ENCODE data around the gene DYNC2I2.

DYNC2I2 gene

DNA sequence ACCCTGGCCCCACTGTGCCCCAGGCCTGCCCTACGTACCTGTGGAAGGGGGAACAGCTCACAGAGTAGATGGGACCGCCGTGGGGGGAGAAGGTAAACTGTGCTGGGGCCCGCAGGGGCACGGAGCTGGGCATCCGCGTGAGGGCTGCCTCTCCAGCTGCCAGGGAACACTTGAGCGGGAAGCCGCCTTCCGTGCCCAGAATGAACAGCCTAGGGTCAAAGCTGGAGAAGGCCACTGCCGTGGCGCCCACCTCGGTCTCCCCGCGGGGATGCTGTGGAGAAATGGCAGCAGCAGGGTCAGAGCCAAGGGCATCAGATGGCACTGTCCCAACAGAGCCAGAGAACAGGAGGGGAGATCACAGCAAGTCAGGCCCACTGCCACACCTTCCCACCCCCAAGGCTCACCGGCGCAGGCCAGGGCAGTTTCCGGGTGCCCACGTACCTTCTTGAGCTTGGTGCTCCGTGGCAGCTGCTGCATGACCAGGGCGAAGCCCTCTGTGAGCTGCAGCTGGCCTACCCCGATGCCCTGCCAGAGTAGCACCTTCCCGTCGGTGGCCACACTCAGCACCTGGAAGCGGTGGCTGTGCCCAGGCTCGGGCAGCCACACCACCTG lies 21.9 kb downstream of the DYNC2I2 start:
- no peak for TF ChIP-seq CREB1 (IDR thresholded peaks at IDR 0.05; ENCODE audit: low read depth)
- no peak for TF ChIP-seq YY1 (IDR thresholded peaks at IDR 0.05; ENCODE audit: low read depth)
- TF ChIP-seq, protein P1, sequence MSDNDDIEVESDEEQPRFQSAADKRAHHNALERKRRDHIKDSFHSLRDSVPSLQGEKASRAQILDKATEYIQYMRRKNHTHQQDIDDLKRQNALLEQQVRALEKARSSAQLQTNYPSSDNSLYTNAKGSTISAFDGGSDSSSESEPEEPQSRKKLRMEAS (IDR thresholded peaks at IDR 0.05): no peak
- TF ChIP-seq, protein P2, sequence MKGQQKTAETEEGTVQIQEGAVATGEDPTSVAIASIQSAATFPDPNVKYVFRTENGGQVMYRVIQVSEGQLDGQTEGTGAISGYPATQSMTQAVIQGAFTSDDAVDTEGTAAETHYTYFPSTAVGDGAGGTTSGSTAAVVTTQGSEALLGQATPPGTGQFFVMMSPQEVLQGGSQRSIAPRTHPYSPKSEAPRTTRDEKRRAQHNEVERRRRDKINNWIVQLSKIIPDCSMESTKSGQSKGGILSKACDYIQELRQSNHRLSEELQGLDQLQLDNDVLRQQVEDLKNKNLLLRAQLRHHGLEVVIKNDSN (IDR thresholded peaks at IDR 0.05): no peak
- TF ChIP-seq RAD21 (IDR thresholded peaks at IDR 0.05; ENCODE audit: low read depth): no peak
- no peak for TF ChIP-seq TAF1 (IDR thresholded peaks at IDR 0.05; ENCODE audit: low read depth)
- TF ChIP-seq EGR1 (IDR thresholded peaks at IDR 0.05): no peak
- TF ChIP-seq TCF12 (IDR thresholded peaks at IDR 0.05; ENCODE audit: low read depth): no peak
- no peak for TF ChIP-seq ZBTB7A (IDR thresholded peaks at IDR 0.05; ENCODE audit: low read depth)
- TF ChIP-seq FOXM1 (IDR thresholded peaks at IDR 0.05; ENCODE audit: borderline replicate concordance, low read depth): no peak
- TF ChIP-seq TEAD4 (IDR thresholded peaks at IDR 0.05): no peak
- no peak for TF ChIP-seq NFIC (IDR thresholded peaks at IDR 0.05)
- TF ChIP-seq CEBPB (IDR thresholded peaks at IDR 0.05): no peak
- TF ChIP-seq, protein P3, sequence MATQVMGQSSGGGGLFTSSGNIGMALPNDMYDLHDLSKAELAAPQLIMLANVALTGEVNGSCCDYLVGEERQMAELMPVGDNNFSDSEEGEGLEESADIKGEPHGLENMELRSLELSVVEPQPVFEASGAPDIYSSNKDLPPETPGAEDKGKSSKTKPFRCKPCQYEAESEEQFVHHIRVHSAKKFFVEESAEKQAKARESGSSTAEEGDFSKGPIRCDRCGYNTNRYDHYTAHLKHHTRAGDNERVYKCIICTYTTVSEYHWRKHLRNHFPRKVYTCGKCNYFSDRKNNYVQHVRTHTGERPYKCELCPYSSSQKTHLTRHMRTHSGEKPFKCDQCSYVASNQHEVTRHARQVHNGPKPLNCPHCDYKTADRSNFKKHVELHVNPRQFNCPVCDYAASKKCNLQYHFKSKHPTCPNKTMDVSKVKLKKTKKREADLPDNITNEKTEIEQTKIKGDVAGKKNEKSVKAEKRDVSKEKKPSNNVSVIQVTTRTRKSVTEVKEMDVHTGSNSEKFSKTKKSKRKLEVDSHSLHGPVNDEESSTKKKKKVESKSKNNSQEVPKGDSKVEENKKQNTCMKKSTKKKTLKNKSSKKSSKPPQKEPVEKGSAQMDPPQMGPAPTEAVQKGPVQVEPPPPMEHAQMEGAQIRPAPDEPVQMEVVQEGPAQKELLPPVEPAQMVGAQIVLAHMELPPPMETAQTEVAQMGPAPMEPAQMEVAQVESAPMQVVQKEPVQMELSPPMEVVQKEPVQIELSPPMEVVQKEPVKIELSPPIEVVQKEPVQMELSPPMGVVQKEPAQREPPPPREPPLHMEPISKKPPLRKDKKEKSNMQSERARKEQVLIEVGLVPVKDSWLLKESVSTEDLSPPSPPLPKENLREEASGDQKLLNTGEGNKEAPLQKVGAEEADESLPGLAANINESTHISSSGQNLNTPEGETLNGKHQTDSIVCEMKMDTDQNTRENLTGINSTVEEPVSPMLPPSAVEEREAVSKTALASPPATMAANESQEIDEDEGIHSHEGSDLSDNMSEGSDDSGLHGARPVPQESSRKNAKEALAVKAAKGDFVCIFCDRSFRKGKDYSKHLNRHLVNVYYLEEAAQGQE (IDR thresholded peaks at IDR 0.05; ENCODE audit: low read depth): no peak
- no peak for TF ChIP-seq EP300 (IDR thresholded peaks at IDR 0.05; ENCODE audit: borderline replicate concordance)

DNA sequence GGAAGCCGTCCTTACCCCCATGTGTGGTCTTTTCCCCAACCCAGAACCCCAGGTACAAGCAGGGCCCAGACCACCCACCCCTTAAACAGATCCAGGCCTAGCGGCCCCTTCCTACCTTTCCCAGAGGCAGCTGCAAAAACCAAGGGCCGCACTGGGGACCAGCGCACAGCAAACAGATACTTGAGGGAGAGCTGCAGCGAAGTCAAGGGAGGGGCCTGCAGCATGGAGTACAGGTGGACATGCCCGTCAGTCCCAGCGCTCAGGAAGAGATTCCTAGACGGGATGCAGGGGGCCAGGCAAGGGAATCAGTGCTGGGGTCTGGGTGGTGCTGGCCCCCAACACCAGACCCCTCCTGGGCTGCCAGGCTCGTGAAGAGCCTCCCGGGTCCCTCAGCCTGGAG lies 22.5 kb downstream of the DYNC2I2 start:
- TF ChIP-seq NFIC (IDR thresholded peaks at IDR 0.05): no peak
- TF ChIP-seq EP300 (IDR thresholded peaks at IDR 0.05; ENCODE audit: borderline replicate concordance): no peak
- no peak for TF ChIP-seq CREB1 (IDR thresholded peaks at IDR 0.05; ENCODE audit: low read depth)
- TF ChIP-seq, protein P1 (IDR thresholded peaks at IDR 0.05): no peak
- no peak for TF ChIP-seq CEBPB (IDR thresholded peaks at IDR 0.05)
- TF ChIP-seq TAF1 (IDR thresholded peaks at IDR 0.05; ENCODE audit: low read depth): no peak
- no peak for TF ChIP-seq FOXM1 (IDR thresholded peaks at IDR 0.05; ENCODE audit: borderline replicate concordance, low read depth)
- no peak for TF ChIP-seq TEAD4 (IDR thresholded peaks at IDR 0.05)
- TF ChIP-seq ZBTB7A (IDR thresholded peaks at IDR 0.05; ENCODE audit: low read depth): no peak
- TF ChIP-seq, protein P2 (IDR thresholded peaks at IDR 0.05): no peak
- TF ChIP-seq, protein P3 (IDR thresholded peaks at IDR 0.05; ENCODE audit: low read depth): no peak
- TF ChIP-seq TCF12 (IDR thresholded peaks at IDR 0.05; ENCODE audit: low read depth): no peak

DNA sequence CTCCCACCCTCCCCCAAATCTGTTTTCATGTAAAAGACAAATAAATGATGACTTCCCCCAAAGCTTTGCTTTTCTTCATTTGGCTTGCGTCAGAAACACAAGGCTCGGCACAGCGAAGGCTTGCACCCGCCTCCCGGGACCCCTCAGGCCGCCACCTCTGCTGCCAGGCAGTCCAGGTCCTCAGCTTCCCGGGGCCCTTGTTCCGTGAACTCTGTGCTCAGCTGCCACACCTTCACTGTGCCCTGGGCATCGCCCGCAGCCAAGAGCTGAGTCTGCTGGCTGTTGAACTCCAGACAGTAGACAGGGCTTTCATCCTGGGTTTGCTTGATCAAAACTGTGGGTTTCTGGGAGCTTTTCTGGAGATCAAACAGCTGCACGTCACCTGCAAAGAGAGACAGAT lies 23.0 kb downstream of the DYNC2I2 start:
- TF ChIP-seq YY1 (IDR thresholded peaks at IDR 0.05; ENCODE audit: low read depth) (no peak), TAF1 (IDR thresholded peaks at IDR 0.05; ENCODE audit: low read depth) (no peak), NFIC (IDR thresholded peaks at IDR 0.05) (no peak), ZBTB7A (IDR thresholded peaks at IDR 0.05; ENCODE audit: low read depth) (no peak), CREB1 (IDR thresholded peaks at IDR 0.05; ENCODE audit: low read depth) (no peak), CEBPB (IDR thresholded peaks at IDR 0.05) (no peak), TCF12 (IDR thresholded peaks at IDR 0.05; ENCODE audit: low read depth) (no peak), FOXM1 (IDR thresholded peaks at IDR 0.05; ENCODE audit: borderline replicate concordance, low read depth) (no peak)
- TF ChIP-seq, protein P1 (IDR thresholded peaks at IDR 0.05): no peak

DNA sequence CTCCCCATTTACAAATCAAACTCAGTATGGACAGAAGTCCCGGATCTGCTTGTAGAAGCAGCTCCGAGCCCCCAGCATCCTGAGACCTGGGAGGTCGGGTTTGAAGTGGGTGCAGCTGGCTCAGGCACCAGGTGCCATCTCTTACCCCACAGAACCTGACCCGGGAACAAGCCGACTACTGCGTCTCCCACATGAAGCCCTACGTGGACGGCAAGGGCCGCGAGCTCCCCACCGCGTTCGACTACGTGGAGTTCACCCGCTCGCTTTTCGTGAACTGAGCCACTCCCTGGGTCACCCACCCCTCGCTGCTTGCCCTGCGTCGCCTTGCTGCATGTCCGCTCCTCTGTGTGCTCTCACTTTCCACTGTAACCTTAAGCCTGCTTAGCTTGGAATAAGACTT lies 23.6 kb downstream of the DYNC2I2 start:
- TF ChIP-seq NFIC (IDR thresholded peaks at IDR 0.05) (no peak), YY1 (IDR thresholded peaks at IDR 0.05; ENCODE audit: low read depth) (no peak), FOXM1 (IDR thresholded peaks at IDR 0.05; ENCODE audit: borderline replicate concordance, low read depth) (no peak), CREB1 (IDR thresholded peaks at IDR 0.05; ENCODE audit: low read depth) (no peak), EGR1 (IDR thresholded peaks at IDR 0.05) (no peak), RAD21 (IDR thresholded peaks at IDR 0.05; ENCODE audit: low read depth) (no peak), TCF12 (IDR thresholded peaks at IDR 0.05; ENCODE audit: low read depth) (no peak), EP300 (IDR thresholded peaks at IDR 0.05; ENCODE audit: borderline replicate concordance) (no peak)
- TF ChIP-seq, protein P3 (IDR thresholded peaks at IDR 0.05; ENCODE audit: low read depth): no peak
- TF ChIP-seq, protein P1 (IDR thresholded peaks at IDR 0.05): no peak
- TF ChIP-seq, protein P2 (IDR thresholded peaks at IDR 0.05): no peak
